Activated CD8-positive, alpha-beta T cell treated with anti-CD3 and anti-CD28 coated beads, Interleukin-2, amount 10 ng/mL, durations not matched to agents 7 days and 5 days (primary cell): ENCODE results near the gene GPRC5B. TPM values are rescaled to one million over a fixed set of nuclear protein-coding genes. Genes with fewer than 3 reads are reported as not detected.

Source experiments
- ATAC-seq: fragments of 150-1000 bp; cut with Tn5 transposase; one replicate; pipeline ENCODE4 v1.10.0; 2021; ENCODE audit warnings: moderate library complexity
- CTCF ChIA-PET: fragments of 350-600 bp; sonication (Branson Sonifier 250); formaldehyde crosslinking; loops from one replicate; lab custom pipeline; 2021; ENCODE audit warnings: antibody characterized with exemption; lab: Charles Lee
- POLR2A ChIA-PET: fragments of 350-600 bp; sonication (Branson Sonifier 250); formaldehyde crosslinking; loops from one replicate; lab custom pipeline; 2021; ENCODE audit warnings: antibody characterized with exemption; lab: Charles Lee
- DNase-seq: peaks from one replicate; pipeline ENCODE4 v3.0.0-alpha.2; 2020
- H3K27ac Mint-ChIP-seq: one replicate; pipeline ENCODE4 v1.8.0; 2021; ENCODE audit warnings: mild to moderate bottlenecking, mixed read lengths
- H3K27me3 Mint-ChIP-seq: one replicate; pipeline ENCODE4 v1.8.0; 2021; ENCODE audit warnings: low read depth, mixed read lengths
- H3K36me3 Mint-ChIP-seq: one replicate; pipeline ENCODE4 v1.8.0; 2021; ENCODE audit warnings: low read depth, mixed read lengths
- H3K4me1 Mint-ChIP-seq: one replicate; pipeline ENCODE4 v1.8.0; 2021; ENCODE audit warnings: low read depth, mixed read lengths
- H3K4me3 Mint-ChIP-seq: one replicate; pipeline ENCODE4 v1.8.0; 2021; ENCODE audit warnings: mild to moderate bottlenecking, mixed read lengths
- H3K9me3 Mint-ChIP-seq: one replicate; pipeline ENCODE4 v1.8.0; 2022; ENCODE audit warnings: mixed read lengths; ENCODE audit not compliant: insufficient read depth
- total RNA-seq, 2 experiments: library from RNA; stranded (reverse); gene quantifications; one replicate each; pipeline ENCODE4 v1.2.3, GENCODE V29; 2021

The GPRC5B gene
- total RNA-seq, 2 experiments from 2014 or later: not detected

- peaks cover 12% of the 10 kb centered on the region for H3K27me3 Mint-ChIP-seq
These were observed 69.2 kb downstream of the GPRC5B start for GRCh38 chr16:19815418-19815817.

GRCh38 chr16:19812986-19813385, 71.7 kb downstream of the GPRC5B start:
- H3K4me1 Mint-ChIP-seq: peaks cover 17% of the 10 kb centered on the region
- no peaks in the 10 kb centered on the region for H3K36me3 Mint-ChIP-seq
- CTCF ChIA-PET: no interaction called here
- no peak overlapping the region for H3K27ac Mint-ChIP-seq
- peaks cover 12% of the 10 kb centered on the region for H3K27me3 Mint-ChIP-seq
- DNase-seq (no peak), ATAC-seq (no peak)
- H3K4me3 Mint-ChIP-seq: no peak overlapping the region
- peaks cover 3% of the 10 kb centered on the region for H3K9me3 Mint-ChIP-seq
- POLR2A ChIA-PET: no interaction called here

More at GRCh38 chr16:19815418-19815817, 69.2 kb downstream of the GPRC5B start:
- no peaks in the 10 kb centered on the region for H3K9me3 Mint-ChIP-seq
- no peak for DNase-seq
- no peaks in the 10 kb centered on the region for H3K4me1 Mint-ChIP-seq
- H3K4me3 Mint-ChIP-seq: no peak overlapping the region
- H3K36me3 Mint-ChIP-seq: no peaks in the 10 kb centered on the region
- ChIA-PET CTCF (no interaction called here), POLR2A (no interaction called here)
- no peak overlapping the region for H3K27ac Mint-ChIP-seq
- ATAC-seq: no peak

GRCh38 chr16:19810817-19811731, 73.6 kb downstream of the GPRC5B start:
- ChIA-PET POLR2A (no interaction called here), CTCF (no interaction called here)
- Mint-ChIP-seq H3K4me3 (no peak overlapping the region), H3K9me3 (peaks cover 4% of the 10 kb centered on the region), H3K27me3 (peaks cover 11% of the 10 kb centered on the region), H3K36me3 (peaks cover 6% of the 10 kb centered on the region), H3K4me1 (peaks cover 22% of the 10 kb centered on the region), H3K27ac (no peak overlapping the region)
- DNase-seq: no peak
- no peak for ATAC-seq

- CTCF ChIA-PET: no interaction called here
- POLR2A ChIA-PET: no interaction called here
- peaks cover 19% of the 10 kb centered on the region for H3K36me3 Mint-ChIP-seq
- H3K4me1 Mint-ChIP-seq: peaks cover 35% of the 10 kb centered on the region
- no peak overlapping the region for H3K27ac Mint-ChIP-seq
- H3K9me3 Mint-ChIP-seq: peaks cover 17% of the 10 kb centered on the region
- no peak for DNase-seq
- H3K27me3 Mint-ChIP-seq: peaks cover 8% of the 10 kb centered on the region
- H3K4me3 Mint-ChIP-seq: no peak overlapping the region
- no peak for ATAC-seq
These were observed 75.0 kb downstream of the GPRC5B start for GRCh38 chr16:19809693-19810092.

GRCh38 chr16:19809121-19809635, 75.5 kb downstream of the GPRC5B start:
- Mint-ChIP-seq H3K4me1 (peaks cover 40% of the 10 kb centered on the region), H3K36me3 (peaks cover 19% of the 10 kb centered on the region), H3K27me3 (peaks cover 6% of the 10 kb centered on the region), H3K9me3 (peaks cover 17% of the 10 kb centered on the region), H3K27ac (no peak overlapping the region), H3K4me3 (no peak overlapping the region)
- ChIA-PET CTCF (no interaction called here), POLR2A (no interaction called here)
- ATAC-seq (no peak), DNase-seq (no peak)

GRCh38 chr16:19808061-19808641, 76.5 kb downstream of the GPRC5B start:
- DNase-seq (no peak), ATAC-seq (no peak)
- Mint-ChIP-seq H3K9me3 (peaks cover 17% of the 10 kb centered on the region), H3K27ac (peak overlapping the region; percentile 20), H3K4me1 (peaks cover 44% of the 10 kb centered on the region), H3K36me3 (peaks cover 19% of the 10 kb centered on the region), H3K27me3 (peaks cover 3% of the 10 kb centered on the region), H3K4me3 (no peak overlapping the region)
- ChIA-PET CTCF (no interaction called here), POLR2A (no interaction called here)

Other genes with a start within 250 kb of the GPRC5B start
- 10 to 100 TPM; 22.0 to 23.7 TPM for gene KNOP1, start 166.6 kb downstream of the GPRC5B start, total RNA-seq
- gene IQCK, start 166.6 kb downstream of the GPRC5B start, total RNA-seq: under 1 TPM; 0.81 to 0.97 TPM
- gene GPR139, start 189.0 kb upstream of the GPRC5B start, total RNA-seq: not detected